Neural cell (in vitro differentiated cells): ENCODE data around the gene EMC9. TPM values are rescaled to one million over a fixed set of nuclear protein-coding genes. Genes with fewer than 3 reads are reported as not detected.

Experiments
- H2AFZ ChIP-seq: fragments of 200-600, 300-800 bp; sonication (generic), shearing (Covaris generic); 2 replicates; pipeline ENCODE4 v1.6.0; 2014; ENCODE audit warnings: low read depth, mild to moderate bottlenecking, antibody characterized with exemption, low read length, moderate library complexity
- H3F3A ChIP-seq: fragments of 200-600 bp; shearing (Covaris generic); 2 replicates; pipeline ENCODE4 v1.6.1; 2016; ENCODE audit warnings: mild to moderate bottlenecking, moderate library complexity, mixed read lengths, antibody characterized with exemption, low read length; ENCODE audit not compliant: insufficient read depth, poor library complexity, severe bottlenecking
- H3K27ac ChIP-seq: fragments of 200-600, 300-800 bp; sonication (generic), shearing (Covaris generic); 2 replicates; pipeline ENCODE4 v1.5.1; 2014; ENCODE audit warnings: mild to moderate bottlenecking, low read length, moderate library complexity
- H3K27me3 ChIP-seq: fragments of 300-800, 200-600 bp; sonication (generic), shearing (Covaris generic); 2 replicates; pipeline ENCODE4 v1.6.0; 2014; ENCODE audit warnings: mild to moderate bottlenecking, low read depth, low read length, moderate library complexity; ENCODE audit not compliant: insufficient read depth
- H3K36me3 ChIP-seq: fragments of 300-800, 200-600 bp; sonication (generic), shearing (Covaris generic); 2 replicates; pipeline ENCODE4 v1.5.1; 2014; ENCODE audit warnings: mild to moderate bottlenecking, antibody characterized with exemption, low read length, moderate library complexity; ENCODE audit not compliant: insufficient read depth
- H3K4me2 ChIP-seq: fragments of 300-800, 200-600 bp; sonication (generic), shearing (Covaris generic); 2 replicates; pipeline ENCODE4 v1.6.0; 2014; ENCODE audit warnings: mild to moderate bottlenecking, low read length
- H3K4me3 ChIP-seq: fragments of 300-800, 200-600 bp; sonication (generic), shearing (Covaris generic); 2 replicates; pipeline ENCODE4 v1.5.1; 2014; ENCODE audit warnings: mild to moderate bottlenecking, low read length, moderate library complexity
- H3K79me2 ChIP-seq: fragments of 200-600 bp; shearing (Covaris generic); replicated peaks from 2 replicates; pipeline ENCODE4 v1.6.0; 2014; ENCODE audit warnings: mild to moderate bottlenecking, low read length, moderate library complexity; ENCODE audit not compliant: insufficient read depth
- H3K9ac ChIP-seq: fragments of 300-800, 200-600 bp; sonication (generic), shearing (Covaris generic); 2 replicates; pipeline ENCODE4 v1.6.1; 2016; ENCODE audit warnings: mild to moderate bottlenecking, low read length, mixed read lengths
- H3K9me2 ChIP-seq: fragments of 200-600 bp; shearing (Covaris generic); 2 replicates; pipeline ENCODE4 v1.6.1; 2016; ENCODE audit warnings: mild to moderate bottlenecking, low read length, mixed read lengths; ENCODE audit not compliant: insufficient read depth
- H3K9me3 ChIP-seq: fragments of 200-600, 300-800 bp; sonication (generic), shearing (Covaris generic); 2 replicates; pipeline ENCODE4 v1.6.1; 2016; ENCODE audit warnings: mild to moderate bottlenecking, mixed run types, low read length, moderate library complexity, mixed read lengths
- H4K20me1 ChIP-seq: fragments of 200-600 bp; shearing (Covaris generic); 2 replicates; pipeline ENCODE4 v1.6.1; 2016; ENCODE audit warnings: mild to moderate bottlenecking, mixed run types; ENCODE audit not compliant: insufficient read depth
- CTCF ChIP-seq: fragments of 450-650 bp; IDR thresholded peaks from 2 replicates; pipeline ENCODE4 v1.5.1; 2014; ENCODE audit warnings: antibody characterized with exemption, mild to moderate bottlenecking, moderate library complexity; ENCODE audit not compliant: poor library complexity, severe bottlenecking
- EP300 ChIP-seq: fragments of 450-650 bp; conservative IDR thresholded peaks from 2 replicates; pipeline ENCODE4 v1.6.1; 2014; ENCODE audit warnings: antibody characterized with exemption, mild to moderate bottlenecking, moderate library complexity; ENCODE audit not compliant: poor library complexity, severe bottlenecking
- EZH2 ChIP-seq: fragments of 200-600, 300-800 bp; shearing (Covaris generic), sonication (generic); IDR thresholded peaks from 2 replicates; pipeline ENCODE4 v1.6.1; 2014; ENCODE audit warnings: antibody characterized with exemption, low read length, borderline replicate concordance, mild to moderate bottlenecking; ENCODE audit not compliant: insufficient read depth, poor library complexity, severe bottlenecking
- MXI1 ChIP-seq: fragments of 450-650 bp; conservative IDR thresholded peaks from 2 replicates; pipeline ENCODE4 v1.6.1; 2014; ENCODE audit warnings: antibody characterized with exemption, mild to moderate bottlenecking; ENCODE audit not compliant: poor library complexity, severe bottlenecking
- POLR2AphosphoS5 ChIP-seq: IDR thresholded peaks from 2 replicates; pipeline ENCODE4 v1.6.1; 2012
- RAD21 ChIP-seq: fragments of 450-650 bp; conservative IDR thresholded peaks from 2 replicates; pipeline ENCODE4 v1.6.1; 2014; ENCODE audit warnings: antibody characterized with exemption, mild to moderate bottlenecking, moderate library complexity
- REST ChIP-seq: IDR thresholded peaks from 2 replicates; pipeline ENCODE4 v1.6.1; 2012; ENCODE audit warnings: borderline replicate concordance
- SMC3 ChIP-seq: fragments of 450-650 bp; conservative IDR thresholded peaks from 2 replicates; pipeline ENCODE4 v1.6.1; 2014; ENCODE audit warnings: antibody characterized with exemption, mild to moderate bottlenecking, moderate library complexity; ENCODE audit not compliant: poor library complexity
- TAF1 ChIP-seq: IDR thresholded peaks from 2 replicates; pipeline ENCODE4 v1.6.1; 2012; ENCODE audit warnings: low read depth
- polyA plus RNA-seq: library from polyadenylated mRNA; depleted of rRNA; stranded (reverse); fragments of >200 nt; gene quantifications from 2 replicates; pipeline ENCODE4 v1.2.3, GENCODE V29; 2014

The EMC9 gene
- polyA plus RNA-seq, 1 donor from 2014 or later: 45.1 TPM

GRCh38 chr14:24177891-24178290 is 36.5 kb upstream of the EMC9 start:
- H3F3A ChIP-seq: no peaks in the 10 kb centered on the region
- H2AFZ ChIP-seq: no peak overlapping the region
- no peak overlapping the region for H3K27ac ChIP-seq
- no peaks in the 10 kb centered on the region for H3K27me3 ChIP-seq
- H4K20me1 ChIP-seq: no peaks in the 10 kb centered on the region
- no peaks in the 10 kb centered on the region for H3K79me2 ChIP-seq
- no peaks in the 10 kb centered on the region for H3K36me3 ChIP-seq
- no peak overlapping the region for H3K4me2 ChIP-seq
- H3K9me2 ChIP-seq: no peaks in the 10 kb centered on the region
- no peaks in the 10 kb centered on the region for H3K9me3 ChIP-seq
- no peak overlapping the region for H3K9ac ChIP-seq
- TF ChIP-seq TAF1 (no peak), CTCF (no peak), EZH2 (no peak), POLR2AphosphoS5 (no peak), MXI1 (no peak), REST (no peak)
- no peak overlapping the region for H3K4me3 ChIP-seq

GRCh38 chr14:24177041-24177825 is 35.8 kb upstream of the EMC9 start:
- H4K20me1 ChIP-seq: no peaks in the 10 kb centered on the region
- H3K27ac ChIP-seq: no peak overlapping the region
- H3K4me3 ChIP-seq: no peak overlapping the region
- H3K4me2 ChIP-seq: no peak overlapping the region
- no peaks in the 10 kb centered on the region for H3K9me3 ChIP-seq
- no peak overlapping the region for H2AFZ ChIP-seq
- no peaks in the 10 kb centered on the region for H3K27me3 ChIP-seq
- no peak overlapping the region for H3K9ac ChIP-seq
- H3F3A ChIP-seq: no peaks in the 10 kb centered on the region
- no peaks in the 10 kb centered on the region for H3K9me2 ChIP-seq
- H3K36me3 ChIP-seq: no peaks in the 10 kb centered on the region
- no peaks in the 10 kb centered on the region for H3K79me2 ChIP-seq
- TF ChIP-seq POLR2AphosphoS5 (no peak), CTCF (no peak), REST (no peak), TAF1 (no peak), SMC3 (no peak), MXI1 (no peak), RAD21 (no peak), EP300 (no peak), EZH2 (no peak)
